Fibroblast of lung (primary cell): Measurements from ENCODE around the gene OR6S1. TPM values are rescaled to one million over a fixed set of nuclear protein-coding genes. Genes with fewer than 3 reads are reported as not detected.

ENCODE experiments used
- DNase-seq, 2 donors: peaks; one replicate each; pipeline versions ENCODE4 v3.0.0 to v3.0.0-alpha.2; 2010; ENCODE audit warnings: low read depth in 2 of 2
- H2AFZ ChIP-seq: 2 replicates; pipeline ENCODE4 v1.5.1; 2012; ENCODE audit warnings: low read length, control low read depth, inconsistent platforms
- H3K27ac ChIP-seq: 2 replicates; pipeline ENCODE4 v1.5.1; 2011; ENCODE audit warnings: low read length, control low read depth; ENCODE audit not compliant: insufficient read depth
- H3K27me3 ChIP-seq: 2 replicates; pipeline ENCODE4 v1.5.1; 2011; ENCODE audit warnings: mild to moderate bottlenecking, low read length; ENCODE audit not compliant: control insufficient read depth, insufficient read depth
- H3K36me3 ChIP-seq: 2 replicates; pipeline ENCODE4 v1.5.1; 2011; ENCODE audit warnings: low read length; ENCODE audit not compliant: control insufficient read depth, insufficient read depth
- H3K4me1 ChIP-seq: 2 replicates; pipeline ENCODE4 v1.5.1; 2011; ENCODE audit warnings: low read length; ENCODE audit not compliant: control insufficient read depth, insufficient read depth; ENCODE audit errors: extremely low read depth
- H3K4me2 ChIP-seq: 2 replicates; pipeline ENCODE4 v1.5.1; 2011; ENCODE audit warnings: low read length, control low read depth; ENCODE audit not compliant: insufficient read depth; ENCODE audit errors: extremely low read depth
- H3K4me3 ChIP-seq, 4 experiments: fragments of 200-600 bp in 1 of 4; sonication (generic) in 1 of 4; replicated peaks in 1 of 4; 2 replicates each; pipeline ENCODE4 v1.5.1; 2011 to 2016; ENCODE audit warnings: low read length in 4 of 4, low read depth in 3 of 4, mild to moderate bottlenecking in 3 of 4, control low read depth in 2 of 4, inconsistent platforms in 1 of 4, mixed read lengths in 1 of 4; ENCODE audit not compliant: insufficient read depth in 1 of 4; ENCODE audit errors: control extremely low read depth in 1 of 4
- H3K79me2 ChIP-seq: 2 replicates; pipeline ENCODE4 v1.5.1; 2012; ENCODE audit warnings: mild to moderate bottlenecking, low read length, inconsistent platforms; ENCODE audit not compliant: control insufficient read depth, insufficient read depth
- H3K9ac ChIP-seq: 2 replicates; pipeline ENCODE4 v1.5.1; 2011; ENCODE audit warnings: mild to moderate bottlenecking, low read length, control low read depth; ENCODE audit not compliant: insufficient read depth
- H3K9me3 ChIP-seq: 2 replicates; pipeline ENCODE4 v1.5.1; 2012; ENCODE audit warnings: low read depth, low read length; ENCODE audit not compliant: control insufficient read depth, insufficient read depth
- H4K20me1 ChIP-seq: 2 replicates; pipeline ENCODE4 v1.5.1; 2011; ENCODE audit warnings: low read length; ENCODE audit not compliant: control insufficient read depth, insufficient read depth; ENCODE audit errors: extremely low read depth
- CTCF ChIP-seq, 2 donors: IDR thresholded peaks in 1 of 2; conservative IDR thresholded peaks in 1 of 2; 1 replicate in 1 of 2; 2 replicates in 1 of 2; pipeline ENCODE4 v1.5.1; 2011 to 2012; ENCODE audit warnings: low read length in 2 of 2, control low read depth in 1 of 2, inconsistent platforms in 1 of 2, low read depth in 1 of 2, mild to moderate bottlenecking in 1 of 2
- EZH2 ChIP-seq: IDR thresholded peaks from 2 replicates; pipeline ENCODE4 v1.5.1; 2012; ENCODE audit warnings: low read length, control low read depth, mild to moderate bottlenecking; ENCODE audit errors: missing control alignments
- polyA plus RNA-seq, 2 donors: library from polyadenylated mRNA; depleted of rRNA in 1 of 2; stranded (reverse) in 1 of 2; unstranded in 1 of 2; fragments of >200 nt; gene quantifications; 2 replicates each; pipeline ENCODE4 v1.2.1, GENCODE V29; 2011 to 2012; ENCODE audit warnings: missing spikeins in 1 of 2
- total RNA-seq: library from RNA; depleted of rRNA; stranded (reverse); fragments of >200 nt; gene quantifications from 2 replicates; pipeline ENCODE4 v1.2.1, GENCODE V29; 2014

Gene OR6S1
- total and polyA plus RNA-seq, 2 donors (not counting 1 experiment from before 2014, with no cell fraction given): not detected

- Histone ChIP-seq H3K4me2 (no peak overlapping the region), H3K27ac (no peak overlapping the region)
- no peak for TF ChIP-seq CTCF (conservative IDR thresholded peaks at IDR 0.05 in 1 of 2, IDR thresholded peaks at IDR 0.05 in 1 of 2; ENCODE audit: low read depth in 1 of 2, low read length in 2 of 2)
- TF ChIP-seq EZH2: no peak
Observed at GRCh38 chr14:20608383-20609110, 32.9 kb downstream of the OR6S1 start.

GRCh38 chr14:20607617-20608016 lies 33.9 kb downstream of the OR6S1 start:
- no peak overlapping the region for H2AFZ ChIP-seq
- H3K36me3 ChIP-seq: no peaks in the 10 kb centered on the region
- no peak for DNase-seq
- H3K9ac ChIP-seq: no peak overlapping the region
- no peaks in the 10 kb centered on the region for H4K20me1 ChIP-seq
- TF ChIP-seq CTCF (conservative IDR thresholded peaks at IDR 0.05 in 1 of 2, IDR thresholded peaks at IDR 0.05 in 1 of 2; ENCODE audit: low read depth in 1 of 2, low read length in 2 of 2) (no peak), EZH2 (no peak)
- H3K27ac ChIP-seq: no peak overlapping the region
- no peaks in the 10 kb centered on the region for H3K79me2 ChIP-seq
- no peaks in the 10 kb centered on the region for H3K9me3 ChIP-seq
- H3K4me1 ChIP-seq: no peaks in the 10 kb centered on the region
- H3K4me2 ChIP-seq: no peak overlapping the region
- H3K4me3 ChIP-seq: no peak overlapping the region
- no peaks in the 10 kb centered on the region for H3K27me3 ChIP-seq

More at GRCh38 chr14:20608383-20609110, 32.9 kb downstream of the OR6S1 start:
- no peaks in the 10 kb centered on the region for H3K4me1 ChIP-seq
- H4K20me1 ChIP-seq: no peaks in the 10 kb centered on the region
- H3K27me3 ChIP-seq: no peaks in the 10 kb centered on the region
- H3K9me3 ChIP-seq: no peaks in the 10 kb centered on the region
- no peak overlapping the region for H3K9ac ChIP-seq
- no peak for DNase-seq
- no peak overlapping the region for H3K4me3 ChIP-seq
- H3K36me3 ChIP-seq: no peaks in the 10 kb centered on the region
- no peaks in the 10 kb centered on the region for H3K79me2 ChIP-seq
- H2AFZ ChIP-seq: no peak overlapping the region

- no peaks in the 10 kb centered on the region for H3K79me2 ChIP-seq
- no peak overlapping the region for H3K4me3 ChIP-seq
- TF ChIP-seq CTCF (conservative IDR thresholded peaks at IDR 0.05 in 1 of 2, IDR thresholded peaks at IDR 0.05 in 1 of 2; ENCODE audit: low read depth in 1 of 2, low read length in 2 of 2): no peak
- no peak for TF ChIP-seq EZH2
- H3K36me3 ChIP-seq: no peaks in the 10 kb centered on the region
- no peak overlapping the region for H3K4me2 ChIP-seq
- H3K4me1 ChIP-seq: no peaks in the 10 kb centered on the region
- H3K27ac ChIP-seq: no peak overlapping the region
- H3K9ac ChIP-seq: no peak overlapping the region
- no peak for DNase-seq
- H2AFZ ChIP-seq: no peak overlapping the region
- H4K20me1 ChIP-seq: no peaks in the 10 kb centered on the region
- no peaks in the 10 kb centered on the region for H3K27me3 ChIP-seq
- H3K9me3 ChIP-seq: no peaks in the 10 kb centered on the region
Observed at GRCh38 chr14:20606902-20607242, 34.6 kb downstream of the OR6S1 start.
